ENCODE measurements around the gene ANKRD53. TPM values are rescaled to one million over a fixed set of nuclear protein-coding genes. Genes with fewer than 3 reads are reported as not detected.

The ANKRD53 gene
- total RNA-seq, 1 experiment from 2014 or later = not detected

- TF ChIP-seq ELF1 (IDR thresholded peaks at IDR 0.05; ENCODE audit: borderline replicate concordance, low read depth) = no peak
- TF ChIP-seq MAX (IDR thresholded peaks at IDR 0.05) = no peak
- no peak for TF ChIP-seq POLR2AphosphoS5 (IDR thresholded peaks at IDR 0.05; ENCODE audit: low read depth, low read length)
- TF ChIP-seq CBX3 (IDR thresholded peaks at IDR 0.05; ENCODE audit: low read depth) = no peak
- TF ChIP-seq SIN3A (IDR thresholded peaks at IDR 0.05; ENCODE audit: low read depth) = no peak
- TF ChIP-seq EGR1 (IDR thresholded peaks at IDR 0.05; ENCODE audit: low read depth) = no peak
- TF ChIP-seq TCF7L2 (IDR thresholded peaks at IDR 0.05; ENCODE audit: borderline replicate concordance, extremely low read depth, insufficient read depth, insufficient read length) = no peak
- TF ChIP-seq FOSL1 (IDR thresholded peaks at IDR 0.05; ENCODE audit: low read depth) = no peak
These were observed 41.2 kb upstream of the ANKRD53 start (continued) for GRCh38 chr2:70936979-70937811.

- Histone ChIP-seq H3K27ac (ENCODE audit: low read depth, low read length) (no peak overlapping the region), H3K4me2 (ENCODE audit: low read length) (no peak overlapping the region), H3K27me3 (ENCODE audit: insufficient read depth, low read length) (no peaks in the 10 kb centered on the region), H3K9ac (ENCODE audit: low read length) (no peak overlapping the region), H3K9me3 (ENCODE audit: control insufficient read depth in 1 of 2, insufficient read depth in 1 of 2, low read depth in 1 of 2, low read length in 2 of 2) (no peaks in the 10 kb centered on the region), H3K36me3 (ENCODE audit: control insufficient read depth in 1 of 2, insufficient read depth in 2 of 2, low read length in 2 of 2) (no peaks in the 10 kb centered on the region; a peak in 1 of 4 replicates), H2AFZ (ENCODE audit: low read depth, low read length, poor library complexity, severe bottlenecking) (no peak overlapping the region), H3K79me2 (ENCODE audit: insufficient read depth, low read length) (no peaks in the 10 kb centered on the region), H3K9me2 (ENCODE audit: insufficient read depth) (no peaks in the 10 kb centered on the region), H3K4me1 (ENCODE audit: control insufficient read depth in 1 of 2, insufficient read depth in 2 of 2, low read length in 2 of 2) (peaks cover 0 to 4% of the 10 kb centered on the region in 2 experiments; a peak in 1 of 4 replicates), H4K20me1 (ENCODE audit: insufficient read depth) (no peaks in the 10 kb centered on the region), H3K4me3 (replicated peaks in 1 of 2; ENCODE audit: low read depth in 1 of 2, low read length in 2 of 2) (no peak overlapping the region)
- ChIA-PET POLR2A (no interaction called here), CTCF (interaction anchor here (2.7 kb wide), 1 partner anchor 10 kb away, joined by 17 read pairs; no protein-coding TSS in a partner anchor), RAD21 (ENCODE audit: low non-redundant PET in 1 of 2, low total read pairs in 2 of 2, uncharacterized antibody in 2 of 2, unreplicated experiment in 2 of 2) (no interaction called here)
- ATAC-seq (no peak), DNase-seq (ENCODE audit: low read depth, low spot score) (no peak)
- intact Hi-C loops (cut with micrococcal nuclease) = no loop called here
- BruUV-seq (replicated peaks) = no TSS peak
- TF ChIP-seq POLR2AphosphoS5 (IDR thresholded peaks at IDR 0.05; ENCODE audit: low read depth, low read length) = no peak
- TF ChIP-seq POLR2A (IDR thresholded peaks at IDR 0.05; ENCODE audit: borderline replicate concordance, extremely low read depth, insufficient read depth, insufficient read length) = no peak
- TF ChIP-seq SRF (IDR thresholded peaks at IDR 0.05; ENCODE audit: low read depth) = no peak
- no peak for TF ChIP-seq JUND (IDR thresholded peaks at IDR 0.05)
- TF ChIP-seq FOSL1 (IDR thresholded peaks at IDR 0.05; ENCODE audit: low read depth) = no peak
- no peak for TF ChIP-seq MAX (IDR thresholded peaks at IDR 0.05)
- TF ChIP-seq SP1 (IDR thresholded peaks at IDR 0.05; ENCODE audit: low read depth) = no peak
- TF ChIP-seq CTCF (IDR thresholded peaks at IDR 0.05 in 2 of 3, conservative IDR thresholded peaks at IDR 0.05 in 1 of 3; ENCODE audit: borderline replicate concordance in 1 of 3, insufficient read depth in 1 of 3, low read depth in 2 of 3, low read length in 2 of 3) = no peak
- TF ChIP-seq ATF3 (IDR thresholded peaks at IDR 0.05) = no peak
- TF ChIP-seq TCF7L2 (IDR thresholded peaks at IDR 0.05; ENCODE audit: borderline replicate concordance, extremely low read depth, insufficient read depth, insufficient read length) = no peak
- TF ChIP-seq ZFX (IDR thresholded peaks at IDR 0.05) = no peak
- no peak for TF ChIP-seq CEBPB (IDR thresholded peaks at IDR 0.05; ENCODE audit: low read depth)
- no peak for TF ChIP-seq REST (IDR thresholded peaks at IDR 0.05; ENCODE audit: low read depth)
- no peak for TF ChIP-seq YY1 (IDR thresholded peaks at IDR 0.05; ENCODE audit: extremely low read depth, insufficient replicate concordance, low read depth, low read length)
These were observed 40.4 kb upstream of the ANKRD53 start for GRCh38 chr2:70937866-70938585.

All from HCT116 (cell line).